H1 (cell line): Measurements from ENCODE around the gene SPSB1. TPM values are rescaled to one million over a fixed set of nuclear protein-coding genes. Genes with fewer than 3 reads are reported as not detected.

Experiments
- CTCF ChIA-PET: fragments of 300-600 bp; sonication (Branson Sonifier 250); formaldehyde crosslinking; loops from one replicate; lab custom pipeline; 2021; ENCODE audit not compliant: partially characterized antibody; lab: Charles Lee
- POLR2A ChIA-PET: fragments of 300-600 bp; sonication (Branson Sonifier 250); formaldehyde crosslinking; loops from one replicate; lab custom pipeline; 2021; ENCODE audit warnings: inconsistent platforms; ENCODE audit not compliant: partially characterized antibody; lab: Charles Lee
- DNase-seq, 2 experiments: peaks; one replicate each; pipeline versions ENCODE4 v3.0.0 to v3.0.0-alpha.2; 2010 to 2022; ENCODE audit warnings: low spot score in 2 of 2, low read depth in 1 of 2, mixed read lengths in 1 of 2
- FAIRE-seq: peaks from 2 replicates; lab custom pipeline; 2011; peaks lifted over from hg19 to GRCh38; lab: Jason Lieb, UNC
- H2AFZ ChIP-seq: 2 replicates; pipeline ENCODE4 v1.8.1; 2012; ENCODE audit warnings: low read length, inconsistent platforms
- H2AK5ac ChIP-seq: 2 replicates; pipeline ENCODE4 v1.6.1; 2013; ENCODE audit warnings: low read depth, low read length
- H2BK120ac ChIP-seq: replicated peaks from 2 replicates; pipeline ENCODE3; 2013; ENCODE audit warnings: low read depth, low read length, inconsistent platforms
- H2BK12ac ChIP-seq: 2 replicates; pipeline ENCODE4 v1.6.1; 2013; ENCODE audit warnings: low read depth, low read length
- H2BK15ac ChIP-seq: 2 replicates; pipeline ENCODE4 v1.6.1; 2013; ENCODE audit warnings: low read length
- H2BK20ac ChIP-seq: 2 replicates; pipeline ENCODE4 v1.6.1; 2013; ENCODE audit warnings: low read length
- H2BK5ac ChIP-seq: 2 replicates; pipeline ENCODE4 v1.6.1; 2013; ENCODE audit warnings: low read depth, low read length
- H3K14ac ChIP-seq: 2 replicates; pipeline ENCODE4 v1.6.1; 2013; ENCODE audit warnings: inconsistent platforms; ENCODE audit not compliant: insufficient read length
- H3K18ac ChIP-seq: 2 replicates; pipeline ENCODE4 v1.6.1; 2013; ENCODE audit warnings: low read length; ENCODE audit errors: extremely low read depth
- H3K23ac ChIP-seq: 2 replicates; pipeline ENCODE4 v1.6.1; 2013; ENCODE audit warnings: inconsistent platforms; ENCODE audit not compliant: insufficient read length
- H3K23me2 ChIP-seq: 2 replicates; pipeline ENCODE4 v1.6.1; 2013; ENCODE audit warnings: low read depth, low read length
- H3K27ac ChIP-seq: 2 replicates; pipeline ENCODE4 v1.6.1; 2011; ENCODE audit warnings: low read depth, low read length, inconsistent platforms
- H3K27me3 ChIP-seq, 4 experiments: replicated peaks in 1 of 4; 1 replicate in 1 of 4; 2 replicates in 3 of 4; pipeline versions ENCODE4 v1.6.1 to v1.8.1; 2011 to 2013; ENCODE audit warnings: low read length in 3 of 4, mild to moderate bottlenecking in 3 of 4, inconsistent platforms in 2 of 4, mixed read lengths in 2 of 4, moderate library complexity in 1 of 4; ENCODE audit not compliant: control insufficient read depth in 3 of 4, insufficient read depth in 3 of 4; ENCODE audit errors: extremely low read depth in 1 of 4
- H3K36me3 ChIP-seq, 4 experiments: 2 replicates each; pipeline versions ENCODE4 v1.6.1 to v1.8.1; 2011 to 2013; ENCODE audit warnings: mild to moderate bottlenecking in 4 of 4, low read length in 3 of 4, moderate library complexity in 2 of 4, control low read depth in 1 of 4, inconsistent platforms in 1 of 4; ENCODE audit not compliant: insufficient read depth in 4 of 4, control insufficient read depth in 2 of 4
- H3K4ac ChIP-seq: replicated peaks from 2 replicates; pipeline ENCODE3; 2013; ENCODE audit warnings: low read length, low read depth, mixed read lengths, inconsistent platforms; ENCODE audit not compliant: insufficient read length
- H3K4me1 ChIP-seq, 4 experiments: replicated peaks in 1 of 4; 1 replicate in 1 of 4; 2 replicates in 3 of 4; pipeline versions ENCODE4 v1.6.1 to v1.8.1; 2011 to 2013; ENCODE audit warnings: low read length in 3 of 4, inconsistent platforms in 2 of 4, mixed read lengths in 1 of 4; ENCODE audit not compliant: insufficient read depth in 4 of 4, control insufficient read depth in 3 of 4
- H3K4me2 ChIP-seq, 2 experiments: 2 replicates each; pipeline versions ENCODE4 v1.6.1 to v1.8.1; 2011 to 2013; ENCODE audit warnings: low read depth in 2 of 2, low read length in 2 of 2, control low read depth in 1 of 2, inconsistent platforms in 1 of 2, mild to moderate bottlenecking in 1 of 2; ENCODE audit not compliant: insufficient read depth in 1 of 2
- H3K4me3 ChIP-seq, 4 experiments: fragments of 200-600, 300-600 bp in 1 of 4; sonication (generic), shearing (Covaris generic), sonication (Bioruptor Twin) in 1 of 4; 2 replicates each; pipeline versions ENCODE4 v1.5.1 to v1.8.1; 2011 to 2016; ENCODE audit warnings: low read length in 4 of 4, low read depth in 3 of 4, control low read depth in 2 of 4, inconsistent platforms in 2 of 4, mild to moderate bottlenecking in 2 of 4, mixed read lengths in 1 of 4, moderate library complexity in 1 of 4; ENCODE audit not compliant: insufficient read depth in 2 of 4; ENCODE audit errors: extremely low read depth in 1 of 4
- H3K56ac ChIP-seq: replicated peaks from 2 replicates; pipeline ENCODE3; 2013; ENCODE audit warnings: low read depth, mild to moderate bottlenecking, mixed read lengths, low read length, inconsistent platforms; ENCODE audit not compliant: insufficient read length
- H3K79me1 ChIP-seq: 2 replicates; pipeline ENCODE4 v1.6.1; 2013; ENCODE audit warnings: low read depth, low read length, control low read depth
- H3K79me2 ChIP-seq, 2 experiments: 2 replicates each; pipeline versions ENCODE4 v1.6.1 to v1.8.1; 2012 to 2013; ENCODE audit warnings: low read length in 2 of 2, mild to moderate bottlenecking in 2 of 2, inconsistent platforms in 1 of 2; ENCODE audit not compliant: insufficient read depth in 2 of 2, control insufficient read depth in 1 of 2
- H3K9ac ChIP-seq, 4 experiments: replicated peaks in 1 of 4; 1 replicate in 1 of 4; 2 replicates in 3 of 4; pipeline versions ENCODE4 v1.6.1 to v1.8.1; 2011 to 2013; ENCODE audit warnings: low read depth in 3 of 4, low read length in 3 of 4, control low read depth in 2 of 4, mild to moderate bottlenecking in 2 of 4, moderate library complexity in 2 of 4, inconsistent platforms in 1 of 4; ENCODE audit errors: extremely low read depth in 1 of 4
- H3K9me3 ChIP-seq, 2 experiments: 2 replicates each; pipeline versions ENCODE4 v1.6.1 to v1.8.1; 2012 to 2013; ENCODE audit warnings: mild to moderate bottlenecking in 2 of 2, moderate library complexity in 2 of 2, control low read depth in 1 of 2, inconsistent platforms in 1 of 2, low read depth in 1 of 2, low read length in 1 of 2, mixed read lengths in 1 of 2; ENCODE audit not compliant: insufficient read depth in 2 of 2
- H4K20me1 ChIP-seq, 2 experiments: replicated peaks in 1 of 2; 2 replicates each; pipeline versions ENCODE3 to v1.8.1; 2011 to 2013; ENCODE audit warnings: inconsistent platforms in 2 of 2, low read length in 2 of 2, mild to moderate bottlenecking in 1 of 2; ENCODE audit not compliant: insufficient read depth in 2 of 2, control insufficient read depth in 1 of 2
- H4K5ac ChIP-seq: 2 replicates; pipeline ENCODE4 v1.6.1; 2013; ENCODE audit warnings: low read length, low read depth, mixed read lengths, inconsistent platforms; ENCODE audit not compliant: insufficient read length
- H4K8ac ChIP-seq: 2 replicates; pipeline ENCODE4 v1.8.0; 2013; ENCODE audit warnings: mild to moderate bottlenecking, moderate library complexity, low read length, inconsistent platforms; ENCODE audit not compliant: insufficient read depth; ENCODE audit errors: extremely low read depth
- H4K91ac ChIP-seq: replicated peaks from 2 replicates; pipeline ENCODE3; 2013; ENCODE audit warnings: low read length, mixed read lengths, inconsistent platforms; ENCODE audit not compliant: insufficient read length
- ATF2 ChIP-seq: IDR thresholded peaks from 2 replicates; pipeline ENCODE4 v1.6.1; 2012; ENCODE audit warnings: low read length, inconsistent platforms
- CTBP2 ChIP-seq: IDR thresholded peaks from 2 replicates; pipeline ENCODE4 v1.7.0; 2011; ENCODE audit warnings: borderline replicate concordance, mild to moderate bottlenecking, moderate library complexity, mixed read lengths, low read length; ENCODE audit not compliant: insufficient read depth, insufficient read length
- EGR1 ChIP-seq: IDR thresholded peaks from 2 replicates; pipeline ENCODE4 v1.6.1; 2011; ENCODE audit warnings: low read depth, low read length, borderline replicate concordance
- EZH2 ChIP-seq: fragments of 200-600 bp; sonication (generic); IDR thresholded peaks from 2 replicates; pipeline ENCODE4 v1.7.1; 2012; ENCODE audit warnings: low read depth, mild to moderate bottlenecking, moderate library complexity, low read length, inconsistent platforms; ENCODE audit not compliant: severe bottlenecking
- RFX5 ChIP-seq: IDR thresholded peaks from 2 replicates; pipeline ENCODE4 v1.6.1; 2011; ENCODE audit warnings: low read depth, low read length, improper control_type of control experiment, borderline replicate concordance
- TEAD4 ChIP-seq: IDR thresholded peaks from 2 replicates; pipeline ENCODE4 v1.6.1; 2012; ENCODE audit warnings: low read depth, low read length, inconsistent platforms, mixed read lengths
- USF2 ChIP-seq: IDR thresholded peaks from 2 replicates; pipeline ENCODE4 v1.6.1; 2011; ENCODE audit warnings: low read length, improper control_type of control experiment
- WGBS, 2 experiments: shearing (Covaris generic) in 1 of 2; methylation state at CpG; one replicate each; pipeline versions ENCODE4 v1.1.6 to v1.1.7; 2013 to 2015; ENCODE audit warnings: low lambda C conversion rate in 2 of 2, mixed read lengths in 2 of 2, inconsistent platforms in 1 of 2, low coverage in 1 of 2, missing lambda C conversion rate in 1 of 2; ENCODE audit not compliant: insufficient replicate concordance in 2 of 2, insufficient coverage in 1 of 2, insufficient read length in 1 of 2; ENCODE audit errors: extremely low coverage in 1 of 2, missing lambda C conversion rate in 1 of 2; 5-methylcytosine and 5-hydroxymethylcytosine counted together
- polyA plus RNA-seq, 7 experiments: library from polyadenylated mRNA; depleted of rRNA in 3 of 7; stranded (reverse) in 5 of 7; unstranded in 2 of 7; fragments of >200 nt in 5 of 7; fragments of 200-250 nt in 2 of 7; gene quantifications; 1 replicate in 5 of 7; 2 replicates in 1 of 7; 4 replicates in 1 of 7; pipeline versions ENCODE4 v1.2.1 to v1.2.3, GENCODE V29; 2011 to 2013; ENCODE audit warnings: missing spikeins in 2 of 7, mixed read lengths in 2 of 7
- total RNA-seq: library from RNA; stranded (reverse); fragmentation: NEBNext Ultra II Directional; extraction: Animal tissue kit (Norgen Biotek cat#: 25700); gene quantifications from 2 replicates; pipeline ENCODE4 v1.2.1, GENCODE V29; 2021

SPSB1 gene
- total and polyA plus RNA-seq, 2 of the 8 experiments (the other 6 are each of a cell fraction or from before 2014, with no cell fraction given): 5.3 to 6.4 TPM

GRCh38 chr1:9311479-9311878 lies 18.8 kb downstream of the SPSB1 start:
- Histone ChIP-seq H3K23ac (no peak overlapping the region), H3K18ac (no peak overlapping the region), H3K79me2 (no peaks in the 10 kb centered on the region; a peak in 1 of 4 replicates), H3K36me3 (no peaks in the 10 kb centered on the region), H3K56ac (no peak overlapping the region), H2AFZ (no peak overlapping the region), H3K4me3 (no peak overlapping the region), H4K20me1 (peaks cover 0 to 7% of the 10 kb centered on the region in 2 experiments), H3K4me1 (no peaks in the 10 kb centered on the region), H4K91ac (no peak overlapping the region), H2BK12ac (no peak overlapping the region), H3K79me1 (peaks cover 3% of the 10 kb centered on the region), H2BK120ac (no peak overlapping the region), H3K27me3 (no peaks in the 10 kb centered on the region), H4K8ac (no peak overlapping the region), H4K5ac (no peak overlapping the region), H3K23me2 (no peaks in the 10 kb centered on the region), H3K9ac (no peak overlapping the region), H2BK15ac (no peak overlapping the region), H2BK5ac (no peak overlapping the region), H2AK5ac (no peak overlapping the region), H3K4ac (no peak overlapping the region), H3K9me3 (no peaks in the 10 kb centered on the region), H3K4me2 (no peak overlapping the region), H2BK20ac (no peak overlapping the region), H3K27ac (no peak overlapping the region), H3K14ac (no peak overlapping the region)
- WGBS, 2 experiments: 87% methylated on average over 9 of the region's 9 CpGs; no CpG with 5 or more reads in 1 of the 2 experiments
- no peak for TF ChIP-seq CTBP2
- no peak for TF ChIP-seq USF2
- TF ChIP-seq EZH2: no peak
- TF ChIP-seq RFX5: no peak
- no peak for TF ChIP-seq TEAD4
- no peak for TF ChIP-seq ATF2
- no peak for TF ChIP-seq EGR1
- no peak for DNase-seq
- FAIRE-seq: no peak
- CTCF ChIA-PET: interaction anchor here (1.0 to 1.6 kb wide), 2 partner anchors 108 to 143 kb away, joined by 3 to 5 read pairs; no protein-coding TSS in a partner anchor
- POLR2A ChIA-PET: no interaction called here
